GM13977 (cell line): Measurements from ENCODE around the gene GPR108.

Source experiments
- DNase-seq: peaks from one replicate; pipeline ENCODE4 v3.0.0; 2012; ENCODE audit warnings: low spot score
- CTCF ChIP-seq: IDR thresholded peaks from 2 replicates; pipeline ENCODE4 v1.5.1; 2012; ENCODE audit warnings: mild to moderate bottlenecking, control low read depth; ENCODE audit not compliant: insufficient read depth; ENCODE audit errors: extremely low read depth, missing control alignments
- in situ Hi-C: fragments of 300-500 bp; cut with MboI; formaldehyde crosslinking; loops from one replicate; pipeline ENCODE4 v1.12.0; 2022; ENCODE audit warnings: low sequenced_read_pairs, low pct_unique_long_range_greater_than_20kb, mixed read lengths, inconsistent platforms; ENCODE audit not compliant: unreplicated experiment

GPR108 gene

GRCh38 chr19:6725513-6726231 lies 11.7 kb downstream of the GPR108 start:
- in situ Hi-C loops = no loop called here
- TF ChIP-seq CTCF = no peak
- no peak for DNase-seq

GRCh38 chr19:6724631-6725492 lies 12.5 kb downstream of the GPR108 start:
- no peak for DNase-seq
- TF ChIP-seq CTCF = no peak
- in situ Hi-C loops = no loop called here

- no peak for DNase-seq
- in situ Hi-C loops = no loop called here
- no peak for TF ChIP-seq CTCF
Observed at GRCh38 chr19:6723738-6724137, 13.6 kb downstream of the GPR108 start.

- DNase-seq = no peak
- TF ChIP-seq CTCF = no peak
- in situ Hi-C loops = no loop called here
Observed at GRCh38 chr19:6723108-6723618, 14.2 kb downstream of the GPR108 start.

GRCh38 chr19:6721773-6722172 lies 15.6 kb downstream of the GPR108 start:
- no peak for TF ChIP-seq CTCF
- DNase-seq = peak; percentile 82
- in situ Hi-C loops = no loop called here

GRCh38 chr19:6721138-6721474 lies 16.3 kb downstream of the GPR108 start:
- in situ Hi-C loops = no loop called here

More at GRCh38 chr19:6721138-6721474, 16.3 kb downstream of the GPR108 start:
- DNase-seq = no peak
- TF ChIP-seq CTCF = no peak
